A172 (cell line): Measurements from ENCODE around the gene CYTH2. TPM values are rescaled to one million over a fixed set of nuclear protein-coding genes. Genes with fewer than 3 reads are reported as not detected.

ENCODE experiments used
- DNase-seq: peaks from one replicate; pipeline ENCODE4 v3.0.0-alpha.2; 2015; ENCODE audit warnings: low spot score
- total RNA-seq: library from RNA; depleted of rRNA; stranded (reverse); fragments of >200 nt; shearing (Covaris generic); gene quantifications from 2 replicates; pipeline ENCODE4 v1.2.3, GENCODE V29; 2014; rRNA removed

Gene CYTH2
- 28.7 and 38.5 TPM in 2 replicates for total RNA-seq

DNA sequence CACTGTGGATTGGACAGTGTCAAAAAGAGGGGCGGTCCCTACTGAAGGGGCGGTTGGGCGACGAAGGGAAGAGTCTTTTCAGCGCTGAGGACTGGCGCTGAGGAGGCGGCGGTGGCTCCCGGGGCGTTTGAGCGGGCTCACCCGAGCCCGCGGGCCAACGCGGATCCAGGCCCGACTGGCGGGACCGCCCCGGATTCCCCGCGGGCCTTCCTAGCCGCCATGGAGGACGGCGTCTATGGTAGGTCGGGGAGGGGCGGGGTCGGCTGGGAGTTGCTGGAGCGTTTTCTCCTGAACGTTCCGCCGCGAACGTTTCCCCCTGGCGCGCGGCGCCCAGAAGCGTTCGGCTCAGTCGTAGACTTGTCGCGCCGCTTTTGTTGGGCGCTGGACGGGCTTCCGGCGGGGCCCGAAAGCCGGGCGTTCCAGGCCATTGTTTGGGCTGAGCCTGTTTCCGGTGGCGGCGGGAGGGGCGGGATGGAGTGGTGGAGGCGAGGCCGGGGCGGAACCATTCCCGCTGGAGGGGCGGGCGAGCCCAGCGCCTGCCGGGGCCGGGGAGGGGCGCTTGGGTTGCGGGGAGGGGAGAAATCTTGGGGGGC is at the start of gene CYTH2:
CYTH2 (plus strand) TSS at position 81 of the 593 bp plus-strand sequence; CDS start at position 220, 139 bp downstream.
- peak; percentile 54 for DNase-seq

DNA sequence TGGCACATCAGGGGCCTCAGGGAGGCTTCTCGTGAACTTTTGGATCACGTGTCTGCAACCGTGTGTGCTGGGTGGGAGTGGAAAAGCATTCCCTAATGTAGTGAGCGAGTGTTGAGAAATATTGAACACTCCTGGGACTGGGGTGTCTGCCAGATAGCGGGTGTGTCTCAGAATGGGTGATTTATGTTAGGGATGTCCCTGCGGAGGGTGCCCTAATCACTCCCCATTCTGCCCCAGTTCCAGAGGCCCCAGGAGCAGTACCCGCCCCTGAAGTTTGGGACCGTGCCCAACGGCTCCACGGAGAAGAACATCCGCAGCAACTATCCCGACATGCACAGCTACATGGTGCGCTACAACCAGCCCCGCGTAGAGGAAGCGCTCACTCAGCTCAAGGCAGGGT is 47.6 kb upstream of the CYTH2 start:
- no peak for DNase-seq

- peak; percentile 78 for DNase-seq
Observed at GRCh38 chr19:48424694-48425219, 44.4 kb upstream of the CYTH2 start.

DNA sequence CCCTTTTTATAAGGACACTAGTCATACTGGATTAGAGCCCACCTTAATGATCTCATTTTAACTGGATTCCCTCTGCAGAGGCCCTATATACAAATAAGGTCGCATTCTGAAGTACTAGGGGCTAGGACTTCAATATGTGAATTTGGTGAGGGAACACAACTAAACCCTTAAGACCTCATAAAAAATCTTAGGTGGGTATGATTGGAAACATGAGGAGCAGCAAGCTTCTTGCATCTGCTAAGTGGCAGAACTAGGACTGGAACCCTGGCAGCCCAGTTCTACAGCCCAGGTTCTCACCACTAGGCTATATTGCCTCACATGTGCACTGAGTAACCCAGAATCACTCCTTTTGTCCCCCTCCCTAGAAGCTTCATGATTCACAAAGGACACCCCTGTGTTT is 40.5 kb upstream of the CYTH2 start:
- no peak for DNase-seq

DNA sequence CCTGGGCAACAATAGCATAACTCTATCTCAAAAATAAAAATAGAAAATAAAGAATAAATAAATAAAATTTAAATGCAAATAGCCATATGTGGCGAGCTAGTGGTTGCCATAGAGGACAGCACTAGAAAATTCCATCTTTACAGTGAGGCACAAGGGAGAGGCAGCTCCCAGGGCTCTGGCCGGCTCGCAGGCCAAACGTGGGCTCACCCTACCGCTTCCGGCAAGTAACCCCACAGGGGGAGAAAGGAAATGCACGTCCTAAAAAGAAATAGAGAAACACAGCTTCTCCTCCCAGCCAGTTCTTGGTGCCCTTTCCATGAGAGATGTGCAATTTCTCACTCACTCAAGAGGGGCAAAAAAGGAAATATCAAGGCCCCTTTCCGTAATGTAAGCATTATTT is 35.8 kb upstream of the CYTH2 start:
- DNase-seq = no peak

GRCh38 chr19:48436586-48436985 is 32.6 kb upstream of the CYTH2 start:
- DNase-seq = no peak

DNA sequence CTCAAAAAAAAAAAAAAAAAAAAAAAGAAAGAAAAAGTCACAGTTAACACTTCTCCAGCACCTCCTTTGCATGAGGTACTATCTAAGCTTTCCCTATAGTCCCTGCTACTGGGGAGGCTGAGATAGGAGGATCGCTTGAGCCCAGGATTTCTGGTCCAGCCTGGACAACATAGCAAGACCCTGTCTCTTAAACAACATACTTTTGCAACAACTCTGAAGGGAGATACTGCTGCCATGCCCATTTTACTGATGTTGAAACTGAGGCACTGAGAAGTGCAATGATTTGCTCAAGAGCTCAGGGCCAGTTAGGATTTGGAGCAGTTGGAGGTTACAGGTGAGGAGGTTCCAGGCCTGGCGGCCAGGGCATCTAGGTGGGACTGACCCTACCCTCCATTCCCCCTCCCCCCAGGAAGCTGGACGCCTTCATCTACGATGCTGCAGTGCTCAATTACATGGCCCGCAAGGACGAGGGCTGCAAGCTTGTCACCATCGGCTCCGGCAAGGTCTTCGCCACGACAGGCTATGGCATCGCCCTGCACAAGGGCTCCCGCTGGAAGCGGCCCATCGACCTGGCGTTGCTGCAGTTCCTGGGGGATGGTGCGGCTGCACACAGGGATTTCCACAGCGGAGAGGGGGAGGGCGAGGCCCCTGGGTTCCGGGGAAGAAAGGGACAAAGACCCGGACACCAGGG is 27.7 kb upstream of the CYTH2 start:
- no peak for DNase-seq

GRCh38 chr19:48442116-48443035 is 26.8 kb upstream of the CYTH2 start:
- no peak for DNase-seq

DNA sequence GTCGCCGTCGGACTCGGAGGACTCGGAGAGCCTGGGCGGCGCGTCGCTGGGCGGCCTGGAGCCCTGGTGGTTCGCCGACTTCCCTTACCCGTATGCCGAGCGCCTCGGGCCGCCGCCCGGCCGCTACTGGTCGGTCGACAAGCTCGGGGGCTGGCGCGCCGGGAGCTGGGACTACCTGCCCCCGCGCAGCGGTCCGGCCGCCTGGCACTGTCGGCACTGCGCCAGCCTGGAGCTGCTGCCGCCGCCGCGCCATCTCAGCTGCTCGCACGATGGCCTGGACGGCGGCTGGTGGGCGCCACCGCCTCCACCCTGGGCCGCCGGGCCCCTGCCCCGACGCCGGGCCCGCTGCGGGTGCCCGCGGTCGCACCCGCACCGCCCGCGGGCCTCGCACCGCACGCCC is 25.9 kb upstream of the CYTH2 start:
- DNase-seq = no peak

- no peak for DNase-seq
Observed at GRCh38 chr19:48443731-48444128, 25.4 kb upstream of the CYTH2 start.

- no peak for DNase-seq
Observed at GRCh38 chr19:48444129-48444935, 24.8 kb upstream of the CYTH2 start.

GRCh38 chr19:48444936-48445200 is 24.3 kb upstream of the CYTH2 start:
- DNase-seq = no peak

DNA sequence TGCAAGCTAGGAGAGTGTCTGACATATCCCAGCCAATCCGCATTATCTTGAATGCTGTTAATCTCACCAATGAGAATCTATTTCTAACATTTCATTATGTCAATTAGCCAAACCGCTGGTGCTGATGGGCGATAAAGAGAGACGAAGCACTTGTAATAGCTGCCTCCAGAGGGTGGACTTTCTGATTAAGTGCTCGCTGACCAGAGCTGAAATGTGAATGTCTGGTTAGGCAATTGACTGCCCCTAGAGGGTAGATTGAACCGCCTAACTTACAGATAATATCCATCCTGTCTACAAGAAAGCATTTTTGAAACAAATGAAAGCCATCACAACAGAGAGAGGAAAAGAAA is 23.9 kb upstream of the CYTH2 start:
- peak; percentile 80 for DNase-seq

DNA sequence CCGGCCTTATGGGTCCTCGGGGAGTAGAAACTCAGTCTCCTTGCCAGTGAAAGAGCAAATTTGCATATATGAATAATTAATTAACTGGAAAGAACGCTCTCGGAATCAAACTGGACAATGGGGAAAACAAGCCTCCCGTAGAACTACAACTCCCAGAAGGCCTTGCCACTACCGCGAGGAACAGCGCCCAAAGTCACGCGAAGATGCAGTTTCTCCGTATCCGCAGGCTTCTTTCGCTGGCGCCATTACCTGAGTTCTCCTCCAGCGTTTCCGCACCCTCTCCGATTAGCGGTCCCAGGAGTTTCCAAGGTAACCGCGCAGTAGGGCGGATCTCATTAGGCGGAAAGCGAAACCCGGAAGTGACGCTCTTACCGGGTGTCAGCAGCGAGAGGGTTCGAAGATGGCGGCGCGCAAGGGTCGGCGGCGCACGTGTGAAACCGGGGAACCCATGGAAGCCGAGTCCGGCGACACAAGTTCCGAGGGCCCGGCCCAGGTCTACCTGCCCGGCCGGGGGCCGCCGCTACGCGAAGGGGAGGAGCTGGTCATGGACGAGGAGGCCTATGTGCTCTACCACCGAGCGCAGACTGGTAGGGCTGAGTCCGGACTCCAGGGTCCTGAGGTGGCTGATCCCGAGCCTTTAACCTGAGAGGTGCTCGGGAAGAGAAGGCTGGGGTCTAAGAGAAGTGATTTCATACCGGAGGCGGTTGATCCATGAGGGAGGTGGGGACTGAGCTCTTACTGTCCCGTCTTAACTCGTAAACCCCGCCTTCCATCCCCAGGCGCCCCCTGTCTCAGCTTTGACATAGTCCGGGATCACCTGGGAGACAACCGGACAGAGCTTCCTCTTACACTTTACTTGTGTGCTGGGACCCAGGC is 23.3 kb upstream of the CYTH2 start, which contains the start of gene GRWD1:
GRWD1 (plus strand) TSS at position 378 of the 876 bp plus-strand sequence; CDS start at position 401, 23 bp downstream.
- peak; percentile 90 for DNase-seq

DNA sequence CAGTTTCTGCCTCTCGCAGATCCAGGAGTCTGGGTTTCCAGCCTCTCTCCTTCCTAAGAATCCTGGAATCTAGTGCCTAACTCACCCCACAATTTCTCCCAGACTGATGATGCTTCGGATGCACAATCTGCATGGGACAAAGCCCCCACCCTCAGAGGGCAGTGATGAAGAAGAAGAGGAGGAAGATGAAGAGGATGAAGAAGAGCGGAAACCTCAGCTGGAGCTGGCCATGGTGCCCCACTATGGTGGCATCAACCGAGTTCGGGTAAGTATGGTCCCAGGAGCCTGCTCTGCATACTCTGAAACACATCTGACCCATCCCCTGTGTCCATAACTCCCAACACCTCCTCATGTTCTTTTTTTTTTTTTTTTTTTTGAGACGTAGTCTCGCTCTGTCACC is 22.6 kb upstream of the CYTH2 start:
- no peak for DNase-seq

- DNase-seq = no peak
Observed at GRCh38 chr19:48448563-48448962, 20.6 kb upstream of the CYTH2 start.

GRCh38 chr19:48450441-48450840 is 18.7 kb upstream of the CYTH2 start:
- no peak for DNase-seq

DNA sequence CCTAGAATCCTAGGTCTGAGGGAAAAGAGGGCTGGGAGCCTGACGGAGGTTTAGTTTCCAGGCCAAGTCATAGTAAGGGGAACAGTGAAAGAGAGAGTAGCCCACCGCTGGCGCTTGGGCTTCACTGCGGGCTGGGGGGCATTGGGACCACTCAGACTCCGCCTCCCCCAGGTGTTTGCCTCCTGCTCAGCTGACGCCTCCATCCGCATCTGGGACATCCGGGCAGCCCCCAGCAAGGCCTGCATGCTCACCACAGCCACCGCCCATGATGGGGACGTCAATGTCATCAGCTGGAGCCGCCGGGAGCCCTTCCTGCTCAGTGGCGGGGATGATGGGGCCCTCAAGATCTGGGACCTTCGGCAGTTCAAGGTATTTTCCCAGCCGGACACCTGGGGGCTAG is 18.3 kb upstream of the CYTH2 start:
- DNase-seq = no peak

GRCh38 chr19:48451624-48452023 is 17.5 kb upstream of the CYTH2 start:
- no peak for DNase-seq

DNA sequence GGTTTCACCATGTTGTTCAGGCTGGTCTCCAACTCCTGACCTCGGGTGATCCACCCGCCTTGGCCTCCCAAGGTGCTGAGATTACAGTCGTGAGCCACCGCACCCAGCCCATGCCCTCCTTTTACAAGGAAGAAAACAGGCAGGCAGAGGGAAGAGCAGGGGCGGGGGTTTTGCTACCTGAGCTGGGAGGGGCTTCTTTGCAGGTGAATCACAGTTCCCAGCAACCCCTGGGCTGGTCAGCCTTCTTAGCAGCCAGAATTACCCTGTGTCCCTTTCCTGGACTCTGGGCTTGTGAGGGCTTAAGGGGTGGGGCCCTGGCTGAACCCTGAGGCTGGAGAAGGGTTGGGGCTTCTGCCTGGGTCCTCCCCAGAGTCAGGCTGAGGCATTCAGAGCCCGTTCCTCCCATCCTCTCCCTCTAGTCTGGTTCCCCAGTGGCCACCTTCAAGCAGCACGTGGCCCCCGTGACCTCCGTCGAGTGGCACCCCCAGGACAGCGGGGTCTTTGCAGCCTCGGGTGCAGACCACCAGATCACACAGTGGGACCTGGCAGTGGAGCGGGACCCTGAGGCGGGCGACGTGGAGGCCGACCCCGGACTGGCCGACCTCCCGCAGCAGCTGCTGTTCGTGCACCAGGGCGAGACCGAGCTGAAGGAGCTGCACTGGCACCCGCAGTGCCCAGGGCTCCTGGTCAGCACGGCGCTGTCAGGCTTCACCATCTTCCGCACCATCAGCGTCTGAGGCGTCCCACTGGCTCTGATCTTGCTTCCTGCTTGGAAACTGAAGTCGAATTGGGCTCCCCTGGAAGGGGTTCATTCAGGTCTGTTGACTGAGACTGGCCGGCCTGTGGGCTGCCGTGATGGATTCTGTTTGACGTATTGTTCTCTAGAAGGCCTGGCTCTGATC is 16.6 kb upstream of the CYTH2 start:
- no peak for DNase-seq
